ENCODE measurements around the gene ZFYVE26. TPM values are rescaled to one million over a fixed set of nuclear protein-coding genes. Genes with fewer than 3 reads are reported as not detected.
"Not testable (repeated sequence)": the region's sequence is repeated elsewhere in the genome, so short reads cannot be mapped to it uniquely, and the experiment has no call there.

ZFYVE26 gene
- total and polyA plus RNA-seq, 2 donors = 7.6 to 25.2 TPM

GRCh38 chr14:67727361-67727760 lies 89.0 kb downstream of the ZFYVE26 start:
- Histone ChIP-seq H3K4me3 (ENCODE audit: low read depth, low read length) (no peak overlapping the region), H3K27ac (ENCODE audit: low read depth) (no peak overlapping the region), H3K4me1 (ENCODE audit: insufficient read depth) (no peaks in the 10 kb centered on the region), H3K36me3 (ENCODE audit: insufficient read depth) (no peaks in the 10 kb centered on the region)
- no peak for DNase-seq (ENCODE audit: extremely low spot score)
- WGBS = 95% methylated on average over 7 of the region's 7 CpGs

- no peaks in the 10 kb centered on the region for H3K36me3 ChIP-seq (ENCODE audit: insufficient read depth)
- H3K27ac ChIP-seq (ENCODE audit: low read depth) = no peak overlapping the region
- H3K4me3 ChIP-seq (ENCODE audit: low read depth, low read length) = no peak overlapping the region
- 86% methylated on average over 5 of the region's 5 CpGs for WGBS
- no peaks in the 10 kb centered on the region for H3K4me1 ChIP-seq (ENCODE audit: insufficient read depth)
- DNase-seq (ENCODE audit: extremely low spot score) = no peak
Measured at GRCh38 chr14:67725171-67725570, 91.2 kb downstream of the ZFYVE26 start.

- Histone ChIP-seq H3K4me1 (ENCODE audit: insufficient read depth) (no peaks in the 10 kb centered on the region), H3K27ac (ENCODE audit: low read depth) (no peak overlapping the region), H3K36me3 (ENCODE audit: insufficient read depth) (no peaks in the 10 kb centered on the region), H3K4me3 (ENCODE audit: low read depth, low read length) (no peak overlapping the region)
- WGBS = 15% methylated on average over 3 of the region's 3 CpGs
- DNase-seq (ENCODE audit: extremely low spot score) = peak; percentile 26
Measured at GRCh38 chr14:67722293-67722692, 94.1 kb downstream of the ZFYVE26 start.

- WGBS = 63% methylated on average over 5 of the region's 5 CpGs
- DNase-seq (ENCODE audit: extremely low spot score) = no peak
- no peak overlapping the region for H3K27ac ChIP-seq (ENCODE audit: low read depth)
- H3K36me3 ChIP-seq (ENCODE audit: insufficient read depth) = no peaks in the 10 kb centered on the region
- no peak overlapping the region for H3K4me3 ChIP-seq (ENCODE audit: low read depth, low read length)
- H3K4me1 ChIP-seq (ENCODE audit: insufficient read depth) = no peaks in the 10 kb centered on the region
Measured at GRCh38 chr14:67721875-67722274, 94.5 kb downstream of the ZFYVE26 start.

- Histone ChIP-seq H3K4me1 (ENCODE audit: insufficient read depth) (no peaks in the 10 kb centered on the region), H3K27ac (ENCODE audit: low read depth) (no peak overlapping the region), H3K4me3 (ENCODE audit: low read depth, low read length) (no peak overlapping the region), H3K36me3 (ENCODE audit: insufficient read depth) (no peaks in the 10 kb centered on the region)
- DNase-seq (ENCODE audit: extremely low spot score) = no peak
- WGBS = 31% methylated on average over 2 of the region's 2 CpGs
Measured at GRCh38 chr14:67719866-67720265, 96.5 kb downstream of the ZFYVE26 start.

GRCh38 chr14:67719385-67719784 lies 97.0 kb downstream of the ZFYVE26 start:
- 89% methylated on average over 3 of the region's 3 CpGs for WGBS
- H3K4me3 ChIP-seq (ENCODE audit: low read depth, low read length); H3K27ac ChIP-seq (ENCODE audit: low read depth); H3K4me1 ChIP-seq (ENCODE audit: insufficient read depth); DNase-seq (ENCODE audit: extremely low spot score); H3K36me3 ChIP-seq (ENCODE audit: insufficient read depth): not testable (repeated sequence)

- H3K4me3 ChIP-seq (ENCODE audit: low read depth, low read length) = no peak overlapping the region
- no peaks in the 10 kb centered on the region for H3K4me1 ChIP-seq (ENCODE audit: insufficient read depth)
- H3K36me3 ChIP-seq (ENCODE audit: insufficient read depth) = no peaks in the 10 kb centered on the region
- 62% methylated on average over 2 of the region's 2 CpGs for WGBS
- no peak for DNase-seq (ENCODE audit: extremely low spot score)
- no peak overlapping the region for H3K27ac ChIP-seq (ENCODE audit: low read depth)
Measured at GRCh38 chr14:67718265-67718664, 98.1 kb downstream of the ZFYVE26 start.

- DNase-seq (ENCODE audit: extremely low spot score) = no peak
- Histone ChIP-seq H3K4me3 (ENCODE audit: low read depth, low read length) (no peak overlapping the region), H3K4me1 (ENCODE audit: insufficient read depth) (no peaks in the 10 kb centered on the region), H3K36me3 (ENCODE audit: insufficient read depth) (no peaks in the 10 kb centered on the region), H3K27ac (ENCODE audit: low read depth) (no peak overlapping the region)
- WGBS = 93% methylated on average over 1 of the region's 1 CpG
Measured at GRCh38 chr14:67717048-67717447, 99.3 kb downstream of the ZFYVE26 start.

GRCh38 chr14:67710209-67710608 lies 106.2 kb downstream of the ZFYVE26 start:
- 89% methylated on average over 2 of the region's 2 CpGs for WGBS
- DNase-seq (ENCODE audit: extremely low spot score) = no peak
- no peaks in the 10 kb centered on the region for H3K4me1 ChIP-seq (ENCODE audit: insufficient read depth)
- H3K4me3 ChIP-seq (ENCODE audit: low read depth, low read length) = no peak overlapping the region
- no peaks in the 10 kb centered on the region for H3K36me3 ChIP-seq (ENCODE audit: insufficient read depth)
- no peak overlapping the region for H3K27ac ChIP-seq (ENCODE audit: low read depth)

- 65% methylated on average over 1 of the region's 1 CpG for WGBS
- not testable (repeated sequence) for H3K4me3 ChIP-seq (ENCODE audit: low read depth, low read length); H3K27ac ChIP-seq (ENCODE audit: low read depth); DNase-seq (ENCODE audit: extremely low spot score); H3K36me3 ChIP-seq (ENCODE audit: insufficient read depth); H3K4me1 ChIP-seq (ENCODE audit: insufficient read depth)
Measured at GRCh38 chr14:67709796-67710195, 106.6 kb downstream of the ZFYVE26 start.

GRCh38 chr14:67709346-67709745 lies 107.0 kb downstream of the ZFYVE26 start:
- H3K4me3 ChIP-seq (ENCODE audit: low read depth, low read length); H3K4me1 ChIP-seq (ENCODE audit: insufficient read depth); DNase-seq (ENCODE audit: extremely low spot score); H3K36me3 ChIP-seq (ENCODE audit: insufficient read depth); H3K27ac ChIP-seq (ENCODE audit: low read depth): not testable (repeated sequence)

- Histone ChIP-seq H3K36me3 (ENCODE audit: insufficient read depth) (no peaks in the 10 kb centered on the region), H3K4me3 (ENCODE audit: low read depth, low read length) (no peak overlapping the region), H3K27ac (ENCODE audit: low read depth) (no peak overlapping the region), H3K4me1 (ENCODE audit: insufficient read depth) (no peaks in the 10 kb centered on the region)
- WGBS = 63% methylated on average over 3 of the region's 3 CpGs
- no peak for DNase-seq (ENCODE audit: extremely low spot score)
Measured at GRCh38 chr14:67705211-67705610, 111.2 kb downstream of the ZFYVE26 start.

GRCh38 chr14:67704484-67705089 lies 111.8 kb downstream of the ZFYVE26 start:
- DNase-seq (ENCODE audit: extremely low spot score) = peak; percentile 26
- WGBS = under 1% methylated on average over 3 of the region's 3 CpGs
- no peak overlapping the region for H3K27ac ChIP-seq (ENCODE audit: low read depth)
- H3K4me3 ChIP-seq (ENCODE audit: low read depth, low read length) = no peak overlapping the region
- H3K4me1 ChIP-seq (ENCODE audit: insufficient read depth) = no peaks in the 10 kb centered on the region
- H3K36me3 ChIP-seq (ENCODE audit: insufficient read depth) = no peaks in the 10 kb centered on the region

- no peak for DNase-seq (ENCODE audit: extremely low spot score)
- H3K4me1 ChIP-seq (ENCODE audit: insufficient read depth) = no peaks in the 10 kb centered on the region
- no peak overlapping the region for H3K4me3 ChIP-seq (ENCODE audit: low read depth, low read length)
- no peaks in the 10 kb centered on the region for H3K36me3 ChIP-seq (ENCODE audit: insufficient read depth)
- no peak overlapping the region for H3K27ac ChIP-seq (ENCODE audit: low read depth)
- WGBS = 49% methylated on average over 3 of the region's 3 CpGs
Measured at GRCh38 chr14:67703997-67704396, 112.4 kb downstream of the ZFYVE26 start.

GRCh38 chr14:67701492-67701891 lies 114.9 kb downstream of the ZFYVE26 start, which contains the start of gene RDH12:
Gene RDH12, plus strand, starts transcription at chr14:67701886. Its CDS starts 20,757 bp downstream, at chr14:67722643.
- not testable (repeated sequence) for DNase-seq (ENCODE audit: extremely low spot score); H3K4me1 ChIP-seq (ENCODE audit: insufficient read depth); H3K36me3 ChIP-seq (ENCODE audit: insufficient read depth); H3K4me3 ChIP-seq (ENCODE audit: low read depth, low read length); H3K27ac ChIP-seq (ENCODE audit: low read depth)
- 88% methylated on average over 8 of the region's 8 CpGs for WGBS

Measured in urinary bladder (tissue), 4 donors.